DOHH2 (cell line): ENCODE results near the gene RDH11.
A peak's percentile ranks its signal among the peaks of the same experiment; 100 is the strongest.

Experiments
- H3F3A ChIP-seq: fragments of 200-600 bp; sonication (generic), shearing (Covaris generic); 2 replicates; pipeline ENCODE4 v1.6.0; 2016; ENCODE audit warnings: antibody characterized with exemption, mild to moderate bottlenecking; ENCODE audit not compliant: control insufficient read depth, insufficient read depth
- H3K27ac ChIP-seq: fragments of 200-600 bp; sonication (generic); 2 replicates; pipeline ENCODE4 v1.5.1; 2014; ENCODE audit warnings: low read depth, mild to moderate bottlenecking, low read length, moderate library complexity
- H3K27me3 ChIP-seq: fragments of 200-600 bp; sonication (generic); 2 replicates; pipeline ENCODE4 v1.6.1; 2014; ENCODE audit warnings: mild to moderate bottlenecking, low read length, mixed read lengths; ENCODE audit not compliant: control insufficient read depth
- H3K36me3 ChIP-seq: fragments of 200-600 bp; sonication (generic); 2 replicates; pipeline ENCODE4 v1.6.1; 2014; ENCODE audit warnings: mild to moderate bottlenecking, low read length, moderate library complexity, mixed read lengths; ENCODE audit not compliant: control insufficient read depth
- H3K4me1 ChIP-seq: fragments of 200-600 bp; sonication (generic); 2 replicates; pipeline ENCODE4 v1.6.1; 2014; ENCODE audit warnings: mild to moderate bottlenecking, low read length, mixed read lengths; ENCODE audit not compliant: control insufficient read depth
- H3K4me2 ChIP-seq: fragments of 200-600 bp; sonication (generic); 2 replicates; pipeline ENCODE4 v1.6.0; 2014; ENCODE audit warnings: mild to moderate bottlenecking, low read length, moderate library complexity
- H3K4me3 ChIP-seq: fragments of 200-600 bp; sonication (generic); 2 replicates; pipeline ENCODE4 v1.5.1; 2014; ENCODE audit warnings: mild to moderate bottlenecking, low read length, mixed read lengths
- H3K79me2 ChIP-seq: fragments of 200-600 bp; sonication (generic); 2 replicates; pipeline ENCODE4 v1.6.1; 2014; ENCODE audit warnings: mild to moderate bottlenecking, low read length, mixed read lengths; ENCODE audit not compliant: control insufficient read depth
- H3K9me2 ChIP-seq: fragments of 200-600 bp; sonication (generic); replicated peaks from 2 replicates; pipeline ENCODE4 v1.6.1; 2014; ENCODE audit warnings: mild to moderate bottlenecking, low read length, mixed read lengths; ENCODE audit not compliant: control insufficient read depth
- H3K9me3 ChIP-seq: fragments of 200-600 bp; sonication (generic); 2 replicates; pipeline ENCODE4 v1.6.1; 2014; ENCODE audit warnings: antibody characterized with exemption, low read length, mixed read lengths; ENCODE audit not compliant: control insufficient read depth, insufficient read depth
- H4K20me1 ChIP-seq: fragments of 200-600 bp; sonication (generic); 2 replicates; pipeline ENCODE4 v1.6.0; 2014; ENCODE audit warnings: low read depth, mild to moderate bottlenecking, antibody characterized with exemption, low read length, moderate library complexity; ENCODE audit not compliant: control insufficient read depth, insufficient read depth
- CTCF ChIP-seq: fragments of 200-600 bp; sonication (generic); IDR thresholded peaks from one replicate; pipeline ENCODE4 v1.5.1; 2014; ENCODE audit warnings: antibody characterized with exemption, mild to moderate bottlenecking, low read depth, low read length; ENCODE audit not compliant: poor library complexity, severe bottlenecking
- EZH2phosphoT487 ChIP-seq: fragments of 200-600 bp; sonication (generic); IDR thresholded peaks from 2 replicates; pipeline ENCODE4 v1.6.1; 2017; ENCODE audit warnings: borderline replicate concordance, mild to moderate bottlenecking, antibody characterized with exemption, low read length, moderate library complexity, mixed read lengths

The RDH11 gene

GRCh38 chr14:67697006-67697405 lies 1.4 kb upstream of the RDH11 start:
- Histone ChIP-seq H3K4me1 (peaks cover 6% of the 10 kb centered on the region), H3K27ac (no peak overlapping the region)
- no peak for TF ChIP-seq CTCF
- TF ChIP-seq EZH2phosphoT487, result no peak

GRCh38 chr14:67694791-67695393 lies 672 bp downstream of the RDH11 start:
- Histone ChIP-seq H3K27me3 (no peaks in the 10 kb centered on the region), H3F3A (no peaks in the 10 kb centered on the region), H3K79me2 (peaks cover 38% of the 10 kb centered on the region), H3K4me1 (peaks cover 6% of the 10 kb centered on the region), H4K20me1 (peaks cover 7% of the 10 kb centered on the region; the same call in 1 of the 2 replicates), H3K36me3 (peaks cover 45% of the 10 kb centered on the region), H3K4me2 (peak overlapping the region; percentile 87), H3K4me3 (peak overlapping the region; percentile 95), H3K27ac (peak overlapping the region; percentile 68), H3K9me2 (no peaks in the 10 kb centered on the region), H3K9me3 (no peaks in the 10 kb centered on the region)
- TF ChIP-seq CTCF (no peak), EZH2phosphoT487 (no peak)

More at GRCh38 chr14:67697006-67697405, 1.4 kb upstream of the RDH11 start:
- Histone ChIP-seq H3K36me3 (peaks cover 24% of the 10 kb centered on the region), H3K9me3 (no peaks in the 10 kb centered on the region), H3K4me2 (no peak overlapping the region), H3K9me2 (no peaks in the 10 kb centered on the region), H3K27me3 (no peaks in the 10 kb centered on the region), H3K79me2 (peaks cover 34% of the 10 kb centered on the region), H4K20me1 (peaks cover 6% of the 10 kb centered on the region; the same call in 1 of the 2 replicates), H3K4me3 (no peak overlapping the region), H3F3A (no peaks in the 10 kb centered on the region)

GRCh38 chr14:67690011-67690410 lies 5.6 kb downstream of the RDH11 start:
- Histone ChIP-seq H3K27ac (no peak overlapping the region), H3K36me3 (peaks cover 84% of the 10 kb centered on the region), H3K4me2 (no peak overlapping the region), H3F3A (no peaks in the 10 kb centered on the region), H3K9me3 (no peaks in the 10 kb centered on the region), H3K79me2 (peaks cover 32% of the 10 kb centered on the region), H3K27me3 (no peaks in the 10 kb centered on the region), H4K20me1 (peaks cover 7% of the 10 kb centered on the region; the same call in 1 of the 2 replicates), H3K9me2 (no peaks in the 10 kb centered on the region), H3K4me1 (peaks cover 6% of the 10 kb centered on the region), H3K4me3 (no peak overlapping the region)
- TF ChIP-seq CTCF (no peak), EZH2phosphoT487 (no peak)

- H3K27me3 ChIP-seq, result no peaks in the 10 kb centered on the region
- H3K4me1 ChIP-seq, result no peaks in the 10 kb centered on the region
- no peak overlapping the region for H3K4me3 ChIP-seq
- no peaks in the 10 kb centered on the region for H3K9me2 ChIP-seq
- no peak overlapping the region for H3K27ac ChIP-seq
- H4K20me1 ChIP-seq, result no peaks in the 10 kb centered on the region
- H3K9me3 ChIP-seq, result no peaks in the 10 kb centered on the region
- no peak overlapping the region for H3K4me2 ChIP-seq
- TF ChIP-seq CTCF (no peak), EZH2phosphoT487 (no peak)
- H3K79me2 ChIP-seq, result no peaks in the 10 kb centered on the region
- H3F3A ChIP-seq, result 0 out of 2 replicates have a peak, but pooled peaks cover 4% of the 10 kb centered on the region
- H3K36me3 ChIP-seq, result peaks cover 86% of the 10 kb centered on the region
These were observed 11.7 kb downstream of the RDH11 start for GRCh38 chr14:67683842-67684241.
